HG02840 (cell line): Measurements from ENCODE around the gene ZNF77.
"Not testable (repeated sequence)": the region's sequence is repeated elsewhere in the genome, so short reads cannot be mapped to it uniquely, and the experiment has no call there.

ENCODE experiments used
- ATAC-seq: cut with Tn5 transposase; IDR thresholded peaks from one replicate; pipeline ENCODE4 v1.9.1; 2021; ENCODE audit warnings: mild to moderate bottlenecking, moderate library complexity, moderate number of reproducible peaks; ENCODE audit not compliant: unreplicated experiment, low FRiP score

ZNF77 gene

DNA sequence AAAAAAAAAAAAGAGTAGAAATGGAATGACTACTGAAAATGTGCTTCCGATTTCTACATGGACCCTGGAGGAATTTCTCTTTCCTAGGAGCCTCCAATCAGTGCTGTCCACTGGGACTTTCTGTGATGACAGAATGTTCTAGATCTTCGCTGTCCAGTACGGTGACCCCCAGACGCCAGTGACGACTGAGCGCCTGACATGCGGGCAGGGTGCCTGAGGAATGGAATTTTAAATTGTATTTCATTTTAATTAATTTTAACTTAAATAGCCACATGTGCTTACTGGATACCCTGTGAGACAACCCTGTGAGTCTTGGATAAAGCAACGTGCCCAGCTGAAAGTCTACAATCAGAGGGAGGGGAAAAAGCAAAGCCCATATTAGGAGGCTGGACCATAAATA, 28.5 kb upstream of the ZNF77 start:
- no peak for ATAC-seq

DNA sequence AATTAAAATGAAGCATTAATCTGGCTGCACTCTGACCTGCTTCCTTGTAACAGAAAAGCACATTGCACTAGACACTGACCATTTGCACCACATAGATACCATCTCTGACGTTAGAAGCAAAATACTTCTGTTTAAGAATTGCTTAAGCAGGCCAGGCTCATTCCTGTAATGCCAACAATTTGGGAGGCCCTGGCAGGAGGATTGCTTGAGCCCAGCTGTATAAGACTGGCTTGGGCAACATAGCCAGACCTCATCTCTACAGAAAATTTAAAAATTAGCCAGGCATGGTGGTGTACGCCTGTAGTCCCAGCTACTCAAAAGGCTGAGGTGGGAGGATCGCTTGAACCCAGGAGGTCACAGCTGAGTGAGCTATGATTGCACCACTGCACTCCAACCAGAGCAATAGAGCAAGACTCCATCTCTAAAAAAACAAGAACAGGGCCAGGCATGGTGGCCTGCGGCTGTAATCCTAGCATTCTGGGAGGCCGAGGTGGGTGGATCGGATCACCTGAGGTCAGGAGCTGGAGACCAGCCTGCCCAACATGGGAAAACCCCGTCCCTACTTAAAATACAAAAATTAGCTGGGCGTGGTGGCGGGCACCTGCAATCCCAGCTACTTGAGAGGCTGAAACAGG, 25.5 kb upstream of the ZNF77 start:
- no peak for ATAC-seq

- no peak for ATAC-seq
Measured at GRCh38 chr19:2969104-2969504, 24.3 kb upstream of the ZNF77 start.

GRCh38 chr19:2967972-2968371, 23.2 kb upstream of the ZNF77 start:
- no peak for ATAC-seq

DNA sequence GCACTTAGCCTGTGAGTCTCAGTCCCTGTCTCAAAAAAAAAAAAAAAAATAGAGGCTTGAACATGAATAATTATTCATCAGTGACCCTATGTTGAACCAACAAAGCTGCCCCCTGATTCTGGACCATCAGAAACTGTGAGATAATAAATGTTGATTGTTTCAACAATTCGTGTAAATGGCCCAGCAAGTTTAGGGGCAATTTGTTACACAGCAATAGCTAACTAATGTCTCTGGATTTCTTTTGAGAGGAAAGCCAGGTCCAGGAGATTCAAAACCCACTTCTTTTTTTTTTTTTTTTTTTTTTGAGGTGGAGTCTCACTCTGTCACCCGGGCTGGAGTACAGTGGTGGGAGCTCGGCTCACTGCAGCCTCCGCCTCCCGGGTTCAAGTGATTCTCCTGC, 20.1 kb upstream of the ZNF77 start:
- ATAC-seq = no peak

GRCh38 chr19:2963631-2964030, 18.9 kb upstream of the ZNF77 start:
- not testable (repeated sequence) for ATAC-seq

DNA sequence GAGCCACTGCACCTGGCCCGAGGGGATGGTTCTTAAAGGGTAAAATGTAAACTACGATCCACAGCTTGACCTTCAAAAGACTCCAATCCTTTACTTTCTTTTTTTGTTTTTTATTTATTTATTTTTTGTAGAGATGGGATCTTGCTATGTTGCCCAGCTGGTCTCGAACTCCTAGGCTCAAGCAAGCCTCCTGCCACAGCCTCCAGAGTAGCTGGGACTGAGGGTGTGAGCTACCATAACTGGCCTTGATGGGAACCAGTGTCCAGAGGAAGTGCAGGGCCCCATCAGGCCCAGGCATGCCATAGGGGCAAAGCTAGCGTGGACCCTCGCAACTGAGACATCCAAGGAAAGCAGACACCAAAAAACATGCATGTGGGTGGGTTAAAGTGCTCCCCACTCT, 18.4 kb upstream of the ZNF77 start:
- no peak for ATAC-seq

- ATAC-seq = no peak
Measured at GRCh38 chr19:2962018-2962670, 17.4 kb upstream of the ZNF77 start.

GRCh38 chr19:2960120-2960519, 15.3 kb upstream of the ZNF77 start:
- no peak for ATAC-seq

- ATAC-seq = no peak
Measured at GRCh38 chr19:2957160-2957559, 12.4 kb upstream of the ZNF77 start.

- no peak for ATAC-seq
Measured at GRCh38 chr19:2952953-2953481, 8.2 kb upstream of the ZNF77 start.

DNA sequence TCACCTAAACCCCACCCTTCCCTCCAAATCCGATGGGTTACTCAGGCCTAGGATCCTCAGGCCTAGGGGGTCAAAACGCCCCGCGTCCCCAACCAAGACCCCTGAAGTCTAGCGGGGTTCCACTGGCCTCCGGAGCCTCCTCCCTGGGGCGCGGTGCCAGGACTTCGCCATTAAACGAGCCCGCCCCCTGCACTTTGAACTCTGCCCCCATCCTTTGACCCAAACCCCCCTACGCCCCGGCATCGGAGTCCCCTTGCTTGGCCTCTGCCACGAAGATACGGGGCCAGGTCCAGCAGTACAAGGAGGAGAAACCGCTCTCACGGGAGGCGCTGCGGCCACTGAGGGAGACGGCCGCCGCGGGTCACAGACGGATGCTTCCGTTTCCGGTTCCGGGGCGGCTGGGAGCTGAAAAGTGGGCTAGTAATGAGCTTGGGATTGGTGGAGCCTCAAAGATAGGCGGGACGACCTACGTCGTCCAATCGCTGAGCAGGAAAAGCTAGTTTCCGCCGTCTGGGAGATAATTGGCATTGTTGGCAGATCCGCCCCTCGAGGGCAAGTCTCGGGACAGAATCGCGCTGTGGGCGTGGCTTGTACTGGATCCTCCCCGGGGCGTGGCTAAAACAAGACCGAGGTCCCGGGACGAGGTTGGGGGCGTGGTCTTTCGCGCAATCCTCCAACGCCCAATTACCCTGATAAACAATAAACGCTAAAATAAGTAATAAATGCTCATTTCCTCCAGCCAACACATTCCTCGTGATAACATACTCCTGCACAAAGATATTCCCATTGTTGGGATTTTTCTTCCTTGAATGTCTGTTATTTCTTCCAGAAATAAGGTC, 5.7 kb upstream of the ZNF77 start:
- ATAC-seq = peak; percentile 98

DNA sequence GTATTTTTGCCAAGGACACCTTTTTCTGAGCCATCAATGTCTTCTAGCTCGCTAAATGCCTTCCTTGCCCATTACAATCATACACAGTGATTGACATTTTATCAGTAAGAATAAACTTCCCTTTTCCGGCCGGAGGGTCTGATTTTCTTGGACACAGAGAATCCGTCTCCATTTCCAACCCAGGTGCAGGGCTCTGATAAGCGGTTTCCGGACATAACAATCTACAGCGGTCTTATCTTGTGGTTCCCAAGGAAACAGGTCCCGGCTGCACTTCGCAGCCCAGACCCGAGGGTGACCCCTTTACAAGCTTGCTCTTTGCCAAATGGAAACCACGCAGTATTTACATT, 5.1 kb upstream of the ZNF77 start:
- ATAC-seq = no peak

- no peak for ATAC-seq
Measured at GRCh38 chr19:2945575-2946184, 909 bp upstream of the ZNF77 start.

GRCh38 chr19:2944403-2944774, 382 bp downstream of the ZNF77 start:
- ATAC-seq = no peak

- ATAC-seq = no peak
Measured at GRCh38 chr19:2942928-2943640, 1.7 kb downstream of the ZNF77 start.

DNA sequence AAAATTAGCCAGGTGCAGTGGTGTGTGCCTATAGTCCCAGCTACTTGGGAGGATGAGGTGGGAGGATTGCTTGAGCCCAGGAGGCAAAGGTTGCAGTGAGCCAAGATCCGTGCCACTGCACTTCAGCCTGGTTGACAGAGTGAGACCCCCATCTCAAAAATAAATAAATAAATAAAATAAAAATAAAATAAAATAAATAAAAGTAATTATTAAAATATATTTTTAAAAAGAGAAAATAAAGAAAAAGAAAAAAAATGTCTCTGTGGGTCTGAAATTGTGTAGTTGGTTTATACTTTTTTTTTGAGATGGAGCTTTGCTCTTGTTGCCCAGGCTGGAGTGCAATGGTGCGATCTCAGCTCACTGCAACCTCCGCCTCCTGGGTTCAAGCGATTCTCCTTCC, 8.9 kb downstream of the ZNF77 start:
- not testable (repeated sequence) for ATAC-seq

GRCh38 chr19:2933490-2933910, 11.3 kb downstream of the ZNF77 start:
- no peak for ATAC-seq

DNA sequence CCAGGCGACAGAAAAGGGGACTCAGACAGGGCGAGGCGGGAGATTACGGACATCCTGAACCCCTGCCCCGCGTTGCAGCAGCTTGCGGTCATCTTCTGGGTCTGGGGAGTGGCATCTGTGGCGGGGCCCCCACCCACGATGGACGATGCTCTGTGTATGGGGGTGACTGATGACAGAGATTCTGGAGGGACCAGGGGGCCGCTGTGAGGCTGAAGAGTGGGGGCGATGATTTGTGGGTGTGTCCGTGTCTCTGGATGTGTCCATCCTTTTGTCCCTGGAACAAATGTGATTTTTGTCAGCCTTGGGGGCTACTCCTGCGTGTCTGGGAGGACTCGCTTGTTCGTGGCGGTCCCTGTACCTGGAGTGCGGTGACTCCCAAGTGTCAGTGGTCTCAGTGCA, 17.7 kb downstream of the ZNF77 start:
- ATAC-seq = no peak

DNA sequence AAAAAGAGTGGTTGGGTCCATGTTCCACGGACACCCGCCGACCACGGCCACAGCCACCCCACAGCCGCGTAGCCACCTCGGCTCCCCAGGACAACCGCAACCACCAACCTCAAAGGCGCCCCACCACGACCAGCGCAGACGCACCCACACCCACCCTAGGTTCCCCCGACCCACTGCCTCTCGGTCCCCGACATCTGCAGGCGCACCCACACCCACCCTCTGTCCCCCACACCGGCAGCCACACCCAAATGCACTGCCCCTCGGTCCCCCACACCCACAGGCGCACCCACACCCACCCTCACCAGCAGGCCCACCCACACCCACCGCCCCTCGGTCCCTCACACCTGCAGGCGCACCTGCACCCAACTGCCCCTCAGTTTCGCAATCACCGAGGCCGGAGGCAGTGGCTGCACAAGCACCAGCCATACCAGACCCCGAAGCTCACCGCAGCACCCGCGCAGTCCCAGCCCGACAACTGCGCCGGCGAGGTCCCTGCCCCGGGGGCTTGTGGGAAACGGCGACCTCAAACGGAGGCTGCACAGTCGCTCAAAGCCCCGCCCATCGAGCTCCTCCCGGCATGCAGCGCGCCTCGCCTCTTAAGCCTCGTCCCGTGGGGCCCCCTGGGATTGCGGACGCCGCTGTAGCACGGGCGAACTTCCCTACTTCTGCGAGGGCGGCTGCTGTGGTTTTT, 18.3 kb downstream of the ZNF77 start:
- ATAC-seq = no peak
